NCI-H82 (cell line): ENCODE results near the gene FBXW4.
"Not testable (repeated sequence)": the region's sequence is repeated elsewhere in the genome, so short reads cannot be mapped to it uniquely, and the experiment has no call there.

Experiments used
- DNase-seq: peaks from one replicate; lab custom pipeline; 2025; lab: John Stamatoyannopoulos, UW

Gene FBXW4

GRCh38 chr10:101653536-101653935, 41.4 kb downstream of the FBXW4 start:
- DNase-seq = no peak

- no peak for DNase-seq
These were observed 43.6 kb downstream of the FBXW4 start for GRCh38 chr10:101651336-101651735.

GRCh38 chr10:101650863-101651262, 44.1 kb downstream of the FBXW4 start:
- no peak for DNase-seq

GRCh38 chr10:101649525-101650085, 45.4 kb downstream of the FBXW4 start:
- DNase-seq = no peak

GRCh38 chr10:101647255-101647654, 47.7 kb downstream of the FBXW4 start:
- no peak for DNase-seq

- DNase-seq = no peak
These were observed 48.6 kb downstream of the FBXW4 start for GRCh38 chr10:101646364-101646763.

GRCh38 chr10:101645659-101646058, 49.3 kb downstream of the FBXW4 start:
- no peak for DNase-seq

- no peak for DNase-seq
These were observed 51.0 kb downstream of the FBXW4 start for GRCh38 chr10:101644002-101644401.

GRCh38 chr10:101643546-101643945, 51.4 kb downstream of the FBXW4 start:
- no peak for DNase-seq

- DNase-seq = no peak
These were observed 55.6 kb downstream of the FBXW4 start for GRCh38 chr10:101639141-101639900.

GRCh38 chr10:101633510-101633909, 61.5 kb downstream of the FBXW4 start:
- not testable (repeated sequence) for DNase-seq

GRCh38 chr10:101631821-101632475, 63.0 kb downstream of the FBXW4 start:
- DNase-seq = no peak

- DNase-seq = no peak
These were observed 64.4 kb downstream of the FBXW4 start for GRCh38 chr10:101630633-101630920.

- DNase-seq = peak; percentile 33
These were observed 64.9 kb downstream of the FBXW4 start for GRCh38 chr10:101629837-101630632.

- peak; percentile 87 for DNase-seq
These were observed 69.1 kb downstream of the FBXW4 start for GRCh38 chr10:101625821-101626412.

- peak; percentile 20 for DNase-seq
These were observed 70.4 kb downstream of the FBXW4 start for GRCh38 chr10:101624526-101625102.

GRCh38 chr10:101623528-101623927, 71.4 kb downstream of the FBXW4 start:
- no peak for DNase-seq

- DNase-seq = peak; percentile 92
These were observed 75.0 kb downstream of the FBXW4 start for GRCh38 chr10:101619983-101620382.

GRCh38 chr10:101618871-101619270, 76.1 kb downstream of the FBXW4 start:
- no peak for DNase-seq

- no peak for DNase-seq
These were observed 77.0 kb downstream of the FBXW4 start for GRCh38 chr10:101617824-101618568.
